ENCODE results near the gene RSPH10B. TPM values are rescaled to one million over a fixed set of nuclear protein-coding genes. Genes with fewer than 3 reads are reported as not detected.
A peak's percentile ranks its signal among the peaks of the same experiment; 100 is the strongest.
"Not testable (repeated sequence)": the region's sequence is repeated elsewhere in the genome, so short reads cannot be mapped to it uniquely, and the experiment has no call there.

RSPH10B gene
- total RNA-seq, 1 donor from 2014 or later: not detected

DNA sequence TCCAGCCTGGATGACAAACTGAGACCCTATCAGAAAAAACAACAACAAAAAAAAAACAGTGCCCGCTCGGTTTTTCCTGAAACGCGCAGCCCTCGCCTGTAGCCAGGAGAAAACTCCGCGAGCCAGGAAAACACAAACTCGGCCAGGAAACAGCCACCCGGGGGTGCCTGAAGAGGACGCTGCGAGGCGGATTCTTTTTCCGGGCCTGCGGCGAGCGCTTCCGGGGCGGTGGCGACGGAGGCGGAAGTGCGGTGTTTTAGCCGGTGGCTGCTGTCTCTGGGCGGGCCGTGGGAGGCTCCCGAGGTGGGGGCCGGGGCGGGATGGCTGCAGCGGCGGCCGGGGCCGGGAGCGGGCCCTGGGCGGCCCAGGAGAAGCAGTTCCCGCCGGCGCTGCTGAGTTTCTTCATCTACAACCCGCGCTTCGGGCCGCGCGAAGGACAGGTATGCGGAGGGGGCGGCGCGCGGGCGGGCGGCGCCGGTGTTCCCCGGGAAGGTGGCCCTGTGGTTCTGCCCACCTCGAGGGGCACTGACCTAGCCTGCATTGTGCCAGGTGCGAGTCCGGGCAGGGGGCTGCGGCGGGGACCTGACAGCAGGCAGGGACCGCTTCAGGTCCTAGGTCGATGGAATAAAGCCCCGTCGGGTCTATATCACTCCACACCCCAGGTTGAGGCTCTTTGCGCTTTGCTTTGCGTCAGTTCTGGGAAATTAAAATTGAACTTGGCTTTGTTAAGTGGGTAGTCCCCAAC, 71.8 kb downstream of the RSPH10B start, which contains the start of gene CCZ1:
CCZ1 (plus strand) TSS at position 254 of the 745 bp plus-strand sequence; CDS start at position 321, 67 bp downstream.
- not testable (repeated sequence) for DNase-seq (ENCODE audit: extremely low spot score, unreplicated experiment)
- peak; percentile 37 for TF ChIP-seq CTCF (IDR thresholded peaks at IDR 0.05)

DNA sequence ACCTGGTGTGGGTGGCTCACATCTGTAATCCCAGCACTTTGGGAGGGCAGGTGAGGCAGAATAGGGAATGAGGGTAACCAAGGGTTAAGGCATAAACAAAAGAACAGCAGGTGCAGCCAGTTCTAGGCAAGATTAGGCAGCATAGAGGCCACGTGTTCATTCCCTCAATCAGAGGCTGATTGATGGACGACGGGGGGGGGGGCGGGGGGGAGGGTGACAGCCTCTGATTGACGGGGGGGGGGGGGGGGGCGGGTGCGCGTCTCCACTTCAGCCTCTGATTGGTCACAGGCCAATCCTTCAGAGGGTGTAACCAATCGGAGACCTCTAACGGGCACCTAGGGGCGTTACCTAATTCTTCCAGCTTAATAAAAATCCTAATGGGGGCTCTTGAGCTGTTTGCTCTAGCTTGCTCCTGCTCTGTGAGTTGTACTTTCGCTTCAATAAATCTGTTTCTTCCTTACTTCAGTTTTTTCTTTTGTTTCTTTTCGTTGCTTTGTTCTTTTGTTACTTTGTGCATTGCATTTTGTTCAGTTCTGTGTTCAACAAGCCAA, 73.0 kb downstream of the RSPH10B start:
- peak overlapping the region; percentile 41 for H3K4me3 Mint-ChIP-seq (ENCODE audit: unreplicated experiment)
- not testable (repeated sequence) for DNase-seq (ENCODE audit: extremely low spot score, unreplicated experiment); H3K27ac Mint-ChIP-seq (ENCODE audit: unreplicated experiment); H3K9me3 Mint-ChIP-seq (ENCODE audit: unreplicated experiment); H3K36me3 Mint-ChIP-seq (ENCODE audit: unreplicated experiment); H3K4me1 Mint-ChIP-seq (ENCODE audit: unreplicated experiment); H3K27me3 Mint-ChIP-seq (ENCODE audit: unreplicated experiment)

More for the DNA sequence above, 71.8 kb downstream of the RSPH10B start, which contains the start of gene CCZ1:
- H3K36me3 Mint-ChIP-seq (ENCODE audit: unreplicated experiment); H3K27me3 Mint-ChIP-seq (ENCODE audit: unreplicated experiment); H3K9me3 Mint-ChIP-seq (ENCODE audit: unreplicated experiment); H3K4me1 Mint-ChIP-seq (ENCODE audit: unreplicated experiment): not testable (repeated sequence)
- H3K4me3 Mint-ChIP-seq (ENCODE audit: unreplicated experiment): peak within 1 kb of the TSS; percentile 80
- H3K27ac Mint-ChIP-seq (ENCODE audit: unreplicated experiment): peak within 1 kb of the TSS; percentile 85

- Mint-ChIP-seq H3K4me3 (ENCODE audit: unreplicated experiment) (no peak overlapping the region), H3K36me3 (ENCODE audit: unreplicated experiment) (no peaks in the 10 kb centered on the region), H3K27ac (ENCODE audit: unreplicated experiment) (no peak overlapping the region), H3K4me1 (ENCODE audit: unreplicated experiment) (no peaks in the 10 kb centered on the region), H3K9me3 (ENCODE audit: unreplicated experiment) (no peaks in the 10 kb centered on the region), H3K27me3 (ENCODE audit: unreplicated experiment) (peaks cover 9% of the 10 kb centered on the region)
- TF ChIP-seq CTCF (IDR thresholded peaks at IDR 0.05): no peak
- no peak for DNase-seq (ENCODE audit: extremely low spot score, unreplicated experiment)
Observed at GRCh38 chr7:5892498-5892897, 78.0 kb downstream of the RSPH10B start.

DNA sequence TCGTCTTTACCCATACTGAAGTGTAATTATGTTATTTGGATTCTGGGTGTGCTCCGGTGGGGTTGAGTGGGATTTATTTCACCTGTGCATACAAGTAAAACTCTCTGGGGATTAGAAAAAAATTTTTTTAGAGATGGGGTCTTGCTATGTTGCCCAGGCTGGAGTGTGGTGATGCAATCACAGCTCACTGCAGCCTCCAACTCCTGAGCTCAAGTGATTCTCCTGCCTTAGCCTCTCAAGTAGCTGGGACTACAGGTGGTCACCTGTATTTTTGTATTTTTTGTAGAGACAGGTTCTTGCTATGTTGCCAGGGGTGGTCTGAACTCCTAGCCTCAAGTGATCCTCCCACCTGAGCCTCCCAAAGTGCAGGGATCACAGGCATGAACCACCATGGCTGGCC, 80.2 kb downstream of the RSPH10B start:
- not testable (repeated sequence) for H3K4me1 Mint-ChIP-seq (ENCODE audit: unreplicated experiment); H3K36me3 Mint-ChIP-seq (ENCODE audit: unreplicated experiment); H3K4me3 Mint-ChIP-seq (ENCODE audit: unreplicated experiment); H3K9me3 Mint-ChIP-seq (ENCODE audit: unreplicated experiment); DNase-seq (ENCODE audit: extremely low spot score, unreplicated experiment); H3K27ac Mint-ChIP-seq (ENCODE audit: unreplicated experiment)
- H3K27me3 Mint-ChIP-seq (ENCODE audit: unreplicated experiment): peaks cover 12% of the 10 kb centered on the region

DNA sequence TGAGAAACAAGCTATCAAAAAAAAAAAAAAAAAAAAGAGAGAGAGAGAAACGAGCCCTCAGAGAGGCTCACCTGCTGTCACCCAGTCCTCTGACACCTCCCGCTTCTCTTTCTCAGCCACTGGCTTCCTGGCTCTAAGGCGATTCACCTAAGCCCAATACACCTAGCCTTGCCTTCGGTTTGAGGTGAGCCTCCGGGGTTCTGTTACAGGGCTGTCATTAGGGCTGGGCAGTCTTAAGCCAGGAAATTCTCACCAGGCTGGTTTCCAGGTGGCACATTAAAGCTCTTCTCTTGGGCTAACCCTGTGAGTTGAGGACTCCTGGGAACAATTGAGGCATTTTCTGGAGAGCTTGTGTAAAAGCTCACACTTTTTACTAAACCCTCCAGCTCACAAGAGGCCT, 82.5 kb downstream of the RSPH10B start:
- not testable (repeated sequence) for H3K4me3 Mint-ChIP-seq (ENCODE audit: unreplicated experiment); H3K36me3 Mint-ChIP-seq (ENCODE audit: unreplicated experiment); H3K4me1 Mint-ChIP-seq (ENCODE audit: unreplicated experiment); H3K27ac Mint-ChIP-seq (ENCODE audit: unreplicated experiment); H3K27me3 Mint-ChIP-seq (ENCODE audit: unreplicated experiment); DNase-seq (ENCODE audit: extremely low spot score, unreplicated experiment); H3K9me3 Mint-ChIP-seq (ENCODE audit: unreplicated experiment)

- not testable (repeated sequence) for H3K27ac Mint-ChIP-seq (ENCODE audit: unreplicated experiment); H3K4me1 Mint-ChIP-seq (ENCODE audit: unreplicated experiment); H3K9me3 Mint-ChIP-seq (ENCODE audit: unreplicated experiment); H3K36me3 Mint-ChIP-seq (ENCODE audit: unreplicated experiment); DNase-seq (ENCODE audit: extremely low spot score, unreplicated experiment); H3K4me3 Mint-ChIP-seq (ENCODE audit: unreplicated experiment)
- H3K27me3 Mint-ChIP-seq (ENCODE audit: unreplicated experiment): peaks cover 11% of the 10 kb centered on the region
Observed at GRCh38 chr7:5884431-5884830, 86.1 kb downstream of the RSPH10B start.

DNA sequence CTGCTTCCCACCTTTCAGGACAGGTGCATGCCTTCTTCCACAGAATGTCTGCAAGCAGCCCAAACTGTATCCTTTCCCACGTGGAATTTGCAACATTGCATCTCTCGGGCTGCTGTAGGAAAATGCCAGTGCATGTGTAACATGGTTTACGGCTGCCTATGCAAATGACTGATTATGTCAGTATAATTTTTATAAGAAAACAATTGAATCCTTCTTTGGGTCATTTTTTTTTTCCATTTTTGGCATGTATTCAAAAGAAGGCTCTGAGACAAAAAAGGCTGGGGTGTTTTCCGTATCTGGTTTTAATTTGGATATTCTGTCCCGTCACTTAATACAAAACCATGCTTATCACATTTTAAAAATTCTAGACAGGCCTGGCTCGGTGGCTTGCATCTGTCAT, 90.4 kb downstream of the RSPH10B start:
- H3K36me3 Mint-ChIP-seq (ENCODE audit: unreplicated experiment); H3K27me3 Mint-ChIP-seq (ENCODE audit: unreplicated experiment); H3K9me3 Mint-ChIP-seq (ENCODE audit: unreplicated experiment); H3K4me1 Mint-ChIP-seq (ENCODE audit: unreplicated experiment); H3K27ac Mint-ChIP-seq (ENCODE audit: unreplicated experiment); DNase-seq (ENCODE audit: extremely low spot score, unreplicated experiment); H3K4me3 Mint-ChIP-seq (ENCODE audit: unreplicated experiment): not testable (repeated sequence)

- H3K36me3 Mint-ChIP-seq (ENCODE audit: unreplicated experiment); H3K27ac Mint-ChIP-seq (ENCODE audit: unreplicated experiment); H3K9me3 Mint-ChIP-seq (ENCODE audit: unreplicated experiment); H3K4me3 Mint-ChIP-seq (ENCODE audit: unreplicated experiment); DNase-seq (ENCODE audit: extremely low spot score, unreplicated experiment); H3K27me3 Mint-ChIP-seq (ENCODE audit: unreplicated experiment); H3K4me1 Mint-ChIP-seq (ENCODE audit: unreplicated experiment): not testable (repeated sequence)
Observed at GRCh38 chr7:5879591-5879990, 90.9 kb downstream of the RSPH10B start.
